HEK293T (cell line): ENCODE results near the gene RHOC.

Experiments used
- ARNT ChIP-seq: fragments of 450-650 bp; IDR thresholded peaks from 2 replicates; pipeline ENCODE4 v1.6.1; 2017; ENCODE audit warnings: mild to moderate bottlenecking
- BHLHE40 ChIP-seq: fragments of 450-650 bp; IDR thresholded peaks from 2 replicates; pipeline ENCODE4 v1.6.1; 2016; ENCODE audit warnings: mild to moderate bottlenecking, moderate library complexity, borderline replicate concordance
- ELF4 ChIP-seq: fragments of 450-650 bp; IDR thresholded peaks from 2 replicates; pipeline ENCODE4 v1.6.1; 2017; ENCODE audit warnings: antibody characterized with exemption
- FOXA1 ChIP-seq: fragments of 450-650 bp; IDR thresholded peaks from 2 replicates; pipeline ENCODE4 v1.6.1; 2016; ENCODE audit warnings: mild to moderate bottlenecking
- FOXK2 ChIP-seq: fragments of 450-650 bp; IDR thresholded peaks from 2 replicates; pipeline ENCODE4 v1.6.1; 2016; ENCODE audit warnings: mild to moderate bottlenecking
- FOXM1 ChIP-seq: fragments of 450-650 bp; IDR thresholded peaks from 2 replicates; pipeline ENCODE4 v1.6.1; 2017; ENCODE audit warnings: mild to moderate bottlenecking, borderline replicate concordance
- L3MBTL2 ChIP-seq: fragments of 450-650 bp; conservative IDR thresholded peaks from 2 replicates; pipeline ENCODE4 v1.6.1; 2016; ENCODE audit warnings: mild to moderate bottlenecking
- NFRKB ChIP-seq: fragments of 450-650 bp; IDR thresholded peaks from 2 replicates; pipeline ENCODE4 v1.6.1; 2016; ENCODE audit warnings: mild to moderate bottlenecking, moderate library complexity
- SP1 ChIP-seq: fragments of 450-650 bp; IDR thresholded peaks from 2 replicates; pipeline ENCODE4 v1.6.1; 2017
- SUZ12 ChIP-seq: fragments of 450-650 bp; IDR thresholded peaks from 2 replicates; pipeline ENCODE4 v1.6.1; 2016; ENCODE audit warnings: mild to moderate bottlenecking
- TARDBP ChIP-seq: fragments of 450-650 bp; IDR thresholded peaks from 2 replicates; pipeline ENCODE4 v1.6.1; 2016
- TF ChIP-seq, protein P1 (sequence below): fragments of 450-650 bp; IDR thresholded peaks from 2 replicates; pipeline ENCODE4 v1.6.1; 2016

DNA sequence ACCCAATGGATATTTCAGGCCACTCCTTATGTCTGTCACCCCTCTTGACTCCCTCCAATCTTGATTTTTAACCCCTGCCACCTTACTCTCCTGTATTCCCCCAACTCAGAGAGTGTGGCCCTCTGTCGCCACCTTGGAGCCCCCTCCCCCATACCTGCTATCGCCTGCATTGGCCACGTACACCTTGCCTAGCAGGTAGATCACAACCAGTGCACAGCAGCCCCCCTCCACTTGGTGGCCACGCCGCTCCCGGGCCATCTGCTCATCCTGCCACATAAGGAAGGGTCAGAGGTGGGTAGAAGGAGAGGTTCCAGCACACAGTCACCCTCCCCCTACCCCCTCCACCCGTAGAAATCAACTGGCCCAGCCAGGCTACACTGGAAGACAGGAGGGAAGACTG is 5.3 kb upstream of the RHOC start:
- TF ChIP-seq L3MBTL2 (no peak), SP1 (no peak), ELF4 (no peak), TARDBP (no peak), FOXK2 (no peak), SUZ12 (no peak), BHLHE40 (no peak), FOXA1 (no peak), NFRKB (no peak), ARNT (no peak), FOXM1 (no peak)
- TF ChIP-seq, protein P1, sequence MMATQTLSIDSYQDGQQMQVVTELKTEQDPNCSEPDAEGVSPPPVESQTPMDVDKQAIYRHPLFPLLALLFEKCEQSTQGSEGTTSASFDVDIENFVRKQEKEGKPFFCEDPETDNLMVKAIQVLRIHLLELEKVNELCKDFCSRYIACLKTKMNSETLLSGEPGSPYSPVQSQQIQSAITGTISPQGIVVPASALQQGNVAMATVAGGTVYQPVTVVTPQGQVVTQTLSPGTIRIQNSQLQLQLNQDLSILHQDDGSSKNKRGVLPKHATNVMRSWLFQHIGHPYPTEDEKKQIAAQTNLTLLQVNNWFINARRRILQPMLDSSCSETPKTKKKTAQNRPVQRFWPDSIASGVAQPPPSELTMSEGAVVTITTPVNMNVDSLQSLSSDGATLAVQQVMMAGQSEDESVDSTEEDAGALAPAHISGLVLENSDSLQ, result no peak
